CD4-positive, alpha-beta T cell treated with Interleukin-6 at 100 ng/mL for 8 hours (primary cell): ENCODE results near the gene RFFL.
A peak's percentile ranks its signal among the peaks of the same experiment; 100 is the strongest.

Source experiments
- DNase-seq: peaks from one replicate; pipeline ENCODE4 v3.0.0-alpha.2; 2020; ENCODE audit warnings: mixed read lengths, low spot score

RFFL gene

GRCh38 chr17:35080536-35080935 is 17.0 kb upstream of the RFFL start:
- DNase-seq: no peak

- no peak for DNase-seq
These were observed 16.3 kb upstream of the RFFL start for GRCh38 chr17:35079547-35080423.

GRCh38 chr17:35076874-35077273 is 13.4 kb upstream of the RFFL start:
- no peak for DNase-seq

- no peak for DNase-seq
These were observed 11.5 kb upstream of the RFFL start for GRCh38 chr17:35074711-35075707.

GRCh38 chr17:35073991-35074627 is 10.6 kb upstream of the RFFL start:
- DNase-seq: peak; percentile 23

GRCh38 chr17:35073183-35073790 is 9.8 kb upstream of the RFFL start:
- DNase-seq: peak; percentile 37

GRCh38 chr17:35069311-35069710 is 5.8 kb upstream of the RFFL start:
- no peak for DNase-seq

- no peak for DNase-seq
These were observed 4.7 kb upstream of the RFFL start for GRCh38 chr17:35068249-35068648.

GRCh38 chr17:35065880-35066279 is 2.4 kb upstream of the RFFL start:
- no peak for DNase-seq

- DNase-seq: no peak
These were observed 1.2 kb upstream of the RFFL start for GRCh38 chr17:35064516-35065215.

- DNase-seq: no peak
These were observed 1.2 kb downstream of the RFFL start for GRCh38 chr17:35062308-35062707.

- no peak for DNase-seq
These were observed 6.1 kb downstream of the RFFL start for GRCh38 chr17:35057332-35057915.

GRCh38 chr17:35056013-35056412 is 7.5 kb downstream of the RFFL start:
- no peak for DNase-seq

- no peak for DNase-seq
These were observed 10.3 kb downstream of the RFFL start for GRCh38 chr17:35053204-35053603.

GRCh38 chr17:35052780-35053179 is 10.7 kb downstream of the RFFL start:
- no peak for DNase-seq

- DNase-seq: no peak
These were observed 11.3 kb downstream of the RFFL start for GRCh38 chr17:35052241-35052610.

- no peak for DNase-seq
These were observed 11.8 kb downstream of the RFFL start for GRCh38 chr17:35051579-35052240.

GRCh38 chr17:35051183-35051578 is 12.3 kb downstream of the RFFL start:
- peak; percentile 84 for DNase-seq

- no peak for DNase-seq
These were observed 13.3 kb downstream of the RFFL start for GRCh38 chr17:35050170-35050569.

GRCh38 chr17:35048685-35049379 is 14.7 kb downstream of the RFFL start:
- DNase-seq: no peak
